Cardiac septum (tissue), 1 donor: Measurements from ENCODE around the gene AADAT. TPM values are rescaled to one million over a fixed set of nuclear protein-coding genes. Genes with fewer than 3 reads are reported as not detected.
A peak's percentile ranks its signal among the peaks of the same experiment; 100 is the strongest.
"Not testable (repeated sequence)": the region's sequence is repeated elsewhere in the genome, so short reads cannot be mapped to it uniquely, and the experiment has no call there.

Source experiments
- DNase-seq: peaks from one replicate; pipeline ENCODE4 v3.0.0-alpha.2; 2020; ENCODE audit warnings: low spot score
- intact Hi-C: fragments of 100-400 bp; cut with DNase I; formaldehyde crosslinking; loops from one replicate; pipeline ENCODE4 v1.14.0; 2022
- long read RNA-seq: library from polyadenylated mRNA; unstranded; transcript quantifications from one replicate; pipeline ENCODE4 v2.0.0, GENCODE V29; 2021
- total RNA-seq: library from RNA; stranded (reverse); fragmentation: NEBNext Ultra II Directional; extraction: Animal tissue kit (Norgen Biotek cat#: 25700); gene quantifications from one replicate; pipeline ENCODE4 v1.2.1, GENCODE V29; 2021
- donor health status: DM: no; HTN: no; CAD: no.

AADAT gene
- 2.0 TPM for total RNA-seq
- long read RNA-seq, partial matches to known transcripts: 1 of 1 reads
- long read RNA-seq, other reads (novel, unspliced or antisense): 0 of 1 reads

- DNase-seq: peak; percentile 84
- intact Hi-C loops: no loop called here
Measured at GRCh38 chr4:170089668-170090351, at the start of gene AADAT. AADAT (minus strand) TSS chr4:170089956; CDS start chr4:170089690, 266 bp downstream.

- no peak for DNase-seq
- intact Hi-C loops: loop anchor here (5.0 kb wide), 1 partner anchor 714 kb away; no protein-coding TSS in a partner anchor
Measured at GRCh38 chr4:170138580-170139194, 48.9 kb upstream of the AADAT start.

DNA sequence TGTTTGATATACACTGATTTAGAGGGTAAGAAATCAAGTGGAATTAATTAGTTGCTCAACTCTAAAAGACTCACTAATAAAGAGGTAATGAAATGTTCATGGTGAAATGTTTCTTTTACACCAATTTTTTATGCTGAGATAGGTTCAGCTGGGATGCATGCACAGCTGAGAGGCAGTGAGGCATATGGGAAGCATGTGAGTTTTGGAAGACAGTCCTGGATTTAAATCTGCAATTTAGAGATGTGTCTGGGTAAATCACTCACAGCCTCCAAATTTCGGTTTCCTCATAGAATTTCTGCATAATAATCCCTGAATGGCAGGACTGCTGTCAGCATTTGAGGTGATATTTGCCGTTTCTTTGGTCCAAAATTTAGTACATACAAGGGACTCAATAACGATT, 48.2 kb upstream of the AADAT start:
- intact Hi-C loops: loop anchor here (5.0 kb wide), 1 partner anchor 714 kb away; no protein-coding TSS in a partner anchor
- DNase-seq: no peak

- intact Hi-C loops: loop anchor here (5.0 kb wide), 1 partner anchor 715 kb away; no protein-coding TSS in a partner anchor
Measured at GRCh38 chr4:170137466-170137865, 47.7 kb upstream of the AADAT start.

GRCh38 chr4:170134821-170135220, 45.1 kb upstream of the AADAT start:
- intact Hi-C loops: loop anchor here (5.0 kb wide), 1 partner anchor 717 kb away; no protein-coding TSS in a partner anchor
- DNase-seq: no peak

More at GRCh38 chr4:170137466-170137865, 47.7 kb upstream of the AADAT start:
- DNase-seq: no peak

GRCh38 chr4:170128219-170128804, 38.6 kb upstream of the AADAT start:
- no peak for DNase-seq

DNA sequence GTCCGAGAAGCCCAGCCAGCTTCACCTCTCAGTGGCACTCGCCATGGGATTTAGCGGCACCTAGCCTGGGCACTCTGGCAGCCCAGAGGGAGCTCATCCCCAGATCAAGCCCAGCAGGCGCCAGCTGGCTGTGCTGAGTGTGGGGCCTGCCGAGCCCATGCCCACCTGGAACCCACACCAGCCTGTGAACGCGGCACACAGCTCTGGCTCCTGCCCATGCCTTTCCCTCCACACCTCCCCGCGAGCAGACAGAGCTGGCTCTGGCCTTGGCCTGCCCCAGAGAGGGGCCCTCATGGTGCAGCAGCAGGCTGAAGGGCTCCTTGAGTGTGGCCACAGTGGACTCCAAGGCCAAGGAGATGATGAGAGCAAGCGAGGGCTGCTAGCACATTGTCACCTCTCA, 38.0 kb upstream of the AADAT start:
- intact Hi-C loops: no loop called here
- no peak for DNase-seq

More at GRCh38 chr4:170128219-170128804, 38.6 kb upstream of the AADAT start:
- intact Hi-C loops: no loop called here

DNA sequence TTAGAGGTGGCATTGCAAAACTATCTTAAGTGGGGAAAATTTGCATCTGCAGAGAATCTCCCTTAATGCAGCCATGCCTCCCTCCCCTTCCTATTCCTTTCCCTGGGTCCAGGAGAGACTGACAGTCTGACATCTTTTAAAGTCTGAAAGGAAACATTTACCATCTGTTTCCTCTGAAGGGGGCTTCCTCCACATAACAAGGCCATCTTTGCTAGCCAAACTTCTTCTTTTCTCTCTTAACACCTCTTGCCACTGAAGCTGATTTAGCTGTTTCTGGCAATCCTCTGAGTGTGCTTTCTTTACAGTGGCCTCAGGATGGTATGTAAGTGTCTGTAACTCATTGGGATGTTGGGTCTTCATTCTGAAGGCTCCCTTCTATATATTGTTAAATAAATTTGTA, 34.6 kb upstream of the AADAT start:
- intact Hi-C loops: no loop called here
- DNase-seq: no peak

DNA sequence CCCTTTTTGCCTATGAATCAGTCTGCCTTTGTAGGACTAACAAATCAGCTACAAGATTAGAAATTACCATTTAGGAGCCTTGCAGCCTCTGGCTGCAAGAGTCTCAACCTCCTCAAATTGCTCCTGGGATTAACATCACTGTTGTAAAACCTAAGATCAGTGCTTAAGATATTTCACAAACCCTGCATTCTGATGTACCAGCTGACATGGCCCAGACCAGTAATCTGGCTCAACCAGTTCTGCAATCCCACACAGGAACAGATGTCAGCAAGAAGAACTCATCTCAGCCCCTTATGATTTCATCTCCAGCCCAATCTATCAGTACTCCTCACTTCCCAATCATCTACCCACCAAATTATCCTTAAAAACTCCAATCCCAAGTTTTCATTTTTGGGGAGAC, 32.5 kb upstream of the AADAT start:
- intact Hi-C loops: no loop called here
- DNase-seq: no peak

DNA sequence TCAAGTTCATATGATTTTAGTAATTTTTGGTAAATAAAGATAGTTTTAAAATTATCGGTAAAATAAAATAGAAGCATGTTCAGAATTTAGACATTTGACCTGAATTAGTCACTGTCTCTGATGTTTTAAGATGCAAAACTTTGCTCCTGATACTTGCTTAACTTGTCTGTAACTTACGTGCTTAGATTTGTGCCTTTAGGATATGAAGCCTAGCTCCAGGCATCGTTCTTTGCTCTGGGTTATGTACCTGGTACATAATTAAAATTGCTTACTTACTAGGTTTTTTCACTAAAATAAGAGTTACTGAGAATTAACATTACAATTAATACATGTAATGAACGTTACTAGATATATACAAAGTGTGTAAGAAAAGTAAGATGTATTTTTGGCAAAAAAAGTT, 24.9 kb upstream of the AADAT start:
- DNase-seq: no peak
- intact Hi-C loops: no loop called here

- intact Hi-C loops, DNase-seq: not testable (repeated sequence)
Measured at GRCh38 chr4:170114183-170114582, 24.4 kb upstream of the AADAT start.

DNA sequence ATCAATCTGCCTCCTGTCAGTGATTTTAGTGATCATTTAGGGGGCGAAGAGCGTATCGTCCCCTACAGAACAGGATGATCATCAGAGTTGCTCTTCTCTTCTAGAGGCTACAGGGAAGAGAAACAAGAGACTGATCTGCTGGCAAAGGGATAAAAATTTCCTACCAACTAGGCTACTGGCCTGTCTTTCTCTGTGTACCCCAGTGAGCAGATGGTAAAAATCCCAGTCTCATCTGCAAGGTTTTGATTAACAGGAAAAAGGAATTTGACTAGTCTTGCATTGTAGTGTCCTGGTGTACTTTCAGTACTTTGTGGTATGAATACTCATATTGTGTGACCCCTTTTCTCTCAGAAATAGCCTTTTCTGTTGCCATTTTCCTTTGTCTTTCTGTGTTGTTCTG, 21.8 kb upstream of the AADAT start:
- intact Hi-C loops: no loop called here
- DNase-seq: no peak

DNA sequence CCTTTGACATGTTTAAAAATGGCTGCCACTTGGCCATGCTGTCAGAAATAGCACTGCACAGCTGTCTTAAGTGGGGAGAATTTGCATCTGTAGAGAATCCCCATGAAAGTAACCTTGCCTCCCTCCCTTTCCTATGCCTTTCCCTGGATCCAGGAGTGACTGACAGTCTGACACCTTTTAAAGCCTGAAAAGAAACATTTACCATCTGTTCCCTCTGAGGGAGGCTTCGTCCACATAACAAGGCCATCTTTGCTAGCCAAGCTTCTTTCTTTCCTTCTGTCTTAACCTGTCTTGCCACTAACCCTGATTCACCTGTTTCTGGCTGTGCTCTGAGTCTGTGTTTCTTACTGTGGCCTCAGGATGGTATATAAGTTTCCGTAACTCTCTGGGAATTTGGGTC, 21.3 kb upstream of the AADAT start:
- intact Hi-C loops: no loop called here
- no peak for DNase-seq

DNA sequence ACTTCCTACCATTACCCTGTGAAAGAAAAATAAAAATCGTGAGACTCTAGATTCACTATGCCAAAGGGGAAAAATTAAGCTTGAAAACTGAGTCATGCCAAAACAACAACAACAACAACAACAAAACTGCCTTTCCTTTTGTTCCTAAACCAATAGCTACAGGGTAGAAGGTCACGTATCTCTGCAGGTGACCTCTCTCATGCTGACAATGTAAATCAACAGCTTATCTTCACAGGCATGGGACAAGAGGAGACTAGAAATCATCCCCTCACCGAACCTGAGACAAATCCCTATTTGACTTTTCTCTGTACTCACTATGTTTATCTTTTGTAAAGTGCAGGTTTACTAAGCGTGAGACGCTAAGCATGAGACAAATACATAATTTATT, 20.5 kb upstream of the AADAT start:
- intact Hi-C loops: no loop called here
- no peak for DNase-seq

- intact Hi-C loops: no loop called here
- no peak for DNase-seq
Measured at GRCh38 chr4:170109586-170110284, 20.0 kb upstream of the AADAT start.

DNA sequence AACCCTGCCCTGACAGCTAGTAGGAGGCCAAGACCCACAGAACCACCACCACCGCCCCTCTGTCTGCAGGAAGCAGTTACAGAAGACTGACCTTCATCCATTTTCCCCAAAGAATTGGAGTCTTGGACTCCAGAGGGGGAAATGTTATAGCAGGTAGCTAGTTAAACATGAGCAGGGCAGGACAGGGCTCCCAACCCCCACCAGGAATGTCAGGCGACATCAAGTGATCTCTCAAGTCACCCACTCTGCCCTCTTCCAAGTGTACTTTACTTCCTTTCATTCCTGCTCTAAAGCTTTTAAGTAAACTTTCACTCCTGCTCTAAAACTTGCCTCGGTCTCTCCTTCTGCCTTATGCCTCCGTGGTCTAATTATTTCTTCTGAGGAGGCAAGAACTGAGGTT, 17.1 kb upstream of the AADAT start:
- intact Hi-C loops: no loop called here
- no peak for DNase-seq

GRCh38 chr4:170102426-170102825, 12.7 kb upstream of the AADAT start:
- DNase-seq: no peak
- intact Hi-C loops: no loop called here

DNA sequence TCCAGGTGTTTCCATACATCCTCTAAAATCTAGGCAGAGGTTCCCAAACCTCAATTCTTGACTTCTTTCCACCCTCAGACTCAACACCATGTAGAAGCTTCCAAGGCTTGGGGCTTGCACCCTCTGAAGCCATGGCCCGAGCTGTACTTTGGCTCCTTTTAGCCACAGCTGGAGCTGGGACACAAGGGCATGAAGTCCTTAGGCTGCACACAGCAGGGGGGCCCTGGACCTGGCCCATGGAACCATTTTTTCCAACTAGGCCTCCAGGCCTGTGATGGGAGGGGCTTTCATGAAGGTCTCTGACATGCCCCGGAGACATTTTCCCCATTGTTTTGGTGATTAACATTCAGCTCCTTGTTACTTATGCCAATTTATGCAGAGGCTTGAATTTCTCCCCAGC, 8.4 kb upstream of the AADAT start:
- intact Hi-C loops, DNase-seq: not testable (repeated sequence)

DNA sequence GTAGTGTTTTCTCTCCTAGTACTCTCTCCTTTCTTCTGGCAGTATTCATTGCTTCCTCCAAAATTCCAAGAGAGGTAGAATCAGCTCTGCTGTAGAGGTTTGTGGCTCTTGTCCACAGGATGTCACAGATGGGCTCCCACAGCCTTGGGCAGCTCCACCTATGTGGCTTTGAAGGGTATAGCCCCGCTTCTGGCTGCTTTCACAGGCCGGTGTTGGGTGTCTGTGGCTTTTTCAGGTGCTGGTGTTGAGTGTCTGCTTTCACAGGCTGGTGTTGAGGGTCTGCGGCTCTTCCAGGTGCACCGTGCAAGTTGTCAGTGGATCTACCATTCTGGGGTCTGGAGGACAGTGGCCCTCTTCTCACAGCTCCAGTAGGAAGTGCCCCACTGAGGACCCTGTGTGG, 7.9 kb upstream of the AADAT start:
- intact Hi-C loops: no loop called here
- DNase-seq: no peak

- intact Hi-C loops: no loop called here
- no peak for DNase-seq
Measured at GRCh38 chr4:170093973-170094535, 4.3 kb upstream of the AADAT start.
